NCI-H2227 (cell line): ENCODE results near the gene GPNMB.

Source experiments
- DNase-seq: peaks from one replicate; lab custom pipeline; 2025; ENCODE audit not compliant: unreplicated experiment; lab: John Stamatoyannopoulos, UW

The GPNMB gene

GRCh38 chr7:23268746-23269145 is 22.2 kb downstream of the GPNMB start:
- DNase-seq, result no peak

GRCh38 chr7:23272275-23272674 is 25.7 kb downstream of the GPNMB start:
- DNase-seq, result no peak

- DNase-seq, result peak; percentile 89
Measured at GRCh38 chr7:23273141-23273599, 26.6 kb downstream of the GPNMB start.

GRCh38 chr7:23275912-23276311 is 29.3 kb downstream of the GPNMB start:
- no peak for DNase-seq

GRCh38 chr7:23276376-23276775 is 29.8 kb downstream of the GPNMB start:
- peak; percentile 16 for DNase-seq

GRCh38 chr7:23276947-23277346 is 30.4 kb downstream of the GPNMB start:
- no peak for DNase-seq

GRCh38 chr7:23277359-23277989 is 30.9 kb downstream of the GPNMB start:
- DNase-seq, result peak; percentile 64

- no peak for DNase-seq
Measured at GRCh38 chr7:23279819-23280525, 33.4 kb downstream of the GPNMB start.

- DNase-seq, result no peak
Measured at GRCh38 chr7:23283086-23283485, 36.5 kb downstream of the GPNMB start.

- DNase-seq, result no peak
Measured at GRCh38 chr7:23284871-23285270, 38.3 kb downstream of the GPNMB start.

GRCh38 chr7:23285657-23286646 is 39.4 kb downstream of the GPNMB start:
- no peak for DNase-seq

GRCh38 chr7:23287612-23288011 is 41.0 kb downstream of the GPNMB start:
- no peak for DNase-seq

GRCh38 chr7:23290993-23291392 is 44.4 kb downstream of the GPNMB start:
- DNase-seq, result no peak

GRCh38 chr7:23291957-23292560 is 45.5 kb downstream of the GPNMB start:
- DNase-seq, result no peak

- DNase-seq, result no peak
Measured at GRCh38 chr7:23292623-23293022, 46.0 kb downstream of the GPNMB start.

- DNase-seq, result no peak
Measured at GRCh38 chr7:23293500-23294073, 47.0 kb downstream of the GPNMB start.

GRCh38 chr7:23294549-23295400 is 48.2 kb downstream of the GPNMB start:
- DNase-seq, result no peak

GRCh38 chr7:23295401-23295697 is 48.8 kb downstream of the GPNMB start:
- DNase-seq, result no peak

- DNase-seq, result peak; percentile 23
Measured at GRCh38 chr7:23298141-23298881, 51.7 kb downstream of the GPNMB start.
